Thoracic aorta (tissue), 2 donors: ENCODE data around the gene BTN2A1. TPM values are rescaled to one million over a fixed set of nuclear protein-coding genes. Genes with fewer than 3 reads are reported as not detected.
A peak's percentile ranks its signal among the peaks of the same experiment; 100 is the strongest.

Source experiments
- ATAC-seq: fragments of 150-250 bp; one replicate; pipeline ENCODE4 v1.8.0; 2017; ENCODE audit warnings: low read depth; ENCODE audit not compliant: insufficient number of reproducible peaks, low FRiP score
- DNase-seq: peaks from one replicate; pipeline ENCODE4 v3.0.0-alpha.2; 2020; ENCODE audit warnings: low spot score
- H3K27ac ChIP-seq, 2 donors: fragments of 200-600 bp; sonication (generic); 1 replicate in 1 of 2; 2 replicates in 1 of 2; pipeline ENCODE4 v1.5.1; 2016; ENCODE audit warnings: mild to moderate bottlenecking in 2 of 2, moderate library complexity in 2 of 2
- H3K27me3 ChIP-seq: fragments of 200-600 bp; sonication (generic); replicated peaks from 2 replicates; pipeline ENCODE4 v1.6.0; 2016; ENCODE audit warnings: mild to moderate bottlenecking; ENCODE audit not compliant: insufficient read depth
- H3K36me3 ChIP-seq: fragments of 200-600 bp; sonication (generic); one replicate; pipeline ENCODE4 v1.5.1; 2016
- H3K4me1 ChIP-seq, 2 donors: fragments of 200-600 bp; sonication (generic); 1 replicate in 1 of 2; 2 replicates in 1 of 2; pipeline versions ENCODE4 v1.5.1 to v1.6.0; 2016; ENCODE audit warnings: low read depth in 2 of 2, mild to moderate bottlenecking in 1 of 2; ENCODE audit not compliant: control insufficient read depth in 1 of 2
- H3K4me3 ChIP-seq: fragments of 200-600 bp; sonication (generic); 2 replicates; pipeline ENCODE4 v1.5.1; 2016; ENCODE audit warnings: mild to moderate bottlenecking
- H3K9me3 ChIP-seq: fragments of 200-600 bp; sonication (generic); 2 replicates; pipeline ENCODE4 v1.5.1; 2016
- total RNA-seq, 2 donors: library from RNA; depleted of rRNA; stranded (reverse); fragments of >200 nt; gene quantifications; one replicate each; pipeline versions ENCODE4 v1.1.0 to v1.2.3, GENCODE V29; 2016
- TF ChIP-seq, protein P1 (sequence below): fragments of 200-600 bp; sonication (generic); IDR thresholded peaks from one replicate; pipeline ENCODE4 v1.5.1; 2019; ENCODE audit warnings: antibody characterized with exemption

BTN2A1 gene
- total RNA-seq, 2 donors from 2014 or later, result 22.9 to 24.5 TPM

DNA sequence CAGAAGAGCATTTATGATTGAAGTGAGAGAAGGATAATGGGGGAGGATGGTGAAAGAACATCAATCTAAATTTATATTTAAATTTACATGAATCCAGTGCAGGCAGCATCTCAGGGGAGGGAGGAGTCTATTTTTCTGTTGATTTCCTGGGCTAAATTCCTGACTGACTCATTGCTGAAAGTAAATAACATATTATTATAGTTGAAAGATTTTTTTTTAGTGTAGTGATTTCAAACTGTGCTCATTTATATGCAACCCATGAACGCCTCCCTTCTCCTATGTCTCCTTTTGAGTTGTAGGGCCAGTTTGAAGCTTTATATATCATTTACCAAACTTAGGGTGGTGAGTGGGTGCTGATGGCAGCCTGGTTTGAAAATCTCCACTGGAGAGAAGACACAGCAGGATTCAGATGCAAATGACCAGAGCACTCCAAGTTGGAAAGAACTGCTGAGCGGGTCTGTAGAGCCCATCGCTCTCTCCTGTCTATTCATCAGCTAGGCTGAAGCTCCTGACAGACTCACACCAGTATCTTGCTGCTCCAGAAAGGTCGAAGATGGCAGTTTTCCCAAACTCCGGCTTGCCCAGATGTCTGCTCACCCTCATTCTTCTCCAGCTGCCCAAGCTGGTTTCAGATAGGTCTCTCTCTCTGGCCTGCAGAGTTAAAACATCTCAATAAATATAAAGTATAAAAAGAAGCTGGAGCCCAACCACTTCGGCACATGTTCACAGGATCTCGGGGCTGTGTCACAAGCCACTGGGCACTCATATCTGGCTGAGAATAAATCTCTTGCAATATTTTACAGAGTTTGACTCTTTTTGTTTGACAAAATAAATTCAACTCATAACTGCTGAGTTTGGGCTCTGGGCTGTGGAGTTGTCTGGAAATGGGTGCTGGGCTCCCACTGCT is 18.3 kb downstream of the BTN2A1 start:
- Histone ChIP-seq H3K4me1 (peaks cover 22 to 28% of the 10 kb centered on the region in 2 donors), H3K27me3 (no peaks in the 10 kb centered on the region), H3K4me3 (no peak overlapping the region), H3K27ac (peak overlapping the region in 1 of 2 donors; percentile 14), H3K36me3 (no peaks in the 10 kb centered on the region), H3K9me3 (no peaks in the 10 kb centered on the region)
- DNase-seq, result no peak
- ATAC-seq, result no peak
- TF ChIP-seq, protein P1, sequence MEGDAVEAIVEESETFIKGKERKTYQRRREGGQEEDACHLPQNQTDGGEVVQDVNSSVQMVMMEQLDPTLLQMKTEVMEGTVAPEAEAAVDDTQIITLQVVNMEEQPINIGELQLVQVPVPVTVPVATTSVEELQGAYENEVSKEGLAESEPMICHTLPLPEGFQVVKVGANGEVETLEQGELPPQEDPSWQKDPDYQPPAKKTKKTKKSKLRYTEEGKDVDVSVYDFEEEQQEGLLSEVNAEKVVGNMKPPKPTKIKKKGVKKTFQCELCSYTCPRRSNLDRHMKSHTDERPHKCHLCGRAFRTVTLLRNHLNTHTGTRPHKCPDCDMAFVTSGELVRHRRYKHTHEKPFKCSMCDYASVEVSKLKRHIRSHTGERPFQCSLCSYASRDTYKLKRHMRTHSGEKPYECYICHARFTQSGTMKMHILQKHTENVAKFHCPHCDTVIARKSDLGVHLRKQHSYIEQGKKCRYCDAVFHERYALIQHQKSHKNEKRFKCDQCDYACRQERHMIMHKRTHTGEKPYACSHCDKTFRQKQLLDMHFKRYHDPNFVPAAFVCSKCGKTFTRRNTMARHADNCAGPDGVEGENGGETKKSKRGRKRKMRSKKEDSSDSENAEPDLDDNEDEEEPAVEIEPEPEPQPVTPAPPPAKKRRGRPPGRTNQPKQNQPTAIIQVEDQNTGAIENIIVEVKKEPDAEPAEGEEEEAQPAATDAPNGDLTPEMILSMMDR, result no peak

DNA sequence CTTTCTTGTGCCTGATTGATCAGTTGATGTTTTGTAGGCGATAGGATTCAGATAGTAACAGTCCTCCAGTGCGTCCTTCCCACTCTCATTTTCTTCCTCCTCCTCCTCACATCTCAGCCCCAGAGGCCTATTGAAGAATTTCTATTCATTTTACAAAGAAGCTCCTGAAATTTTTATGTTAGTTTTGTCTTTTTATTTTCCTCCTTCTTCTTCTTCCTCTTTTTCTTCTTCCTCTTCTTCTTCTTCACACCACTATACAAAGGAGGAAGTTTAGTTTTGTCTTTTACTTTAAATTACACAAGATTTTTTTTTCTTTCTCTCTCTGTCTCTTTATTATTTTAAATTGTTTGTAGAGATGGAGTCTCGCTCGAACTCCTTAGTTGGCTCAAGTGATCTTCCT is 19.1 kb downstream of the BTN2A1 start:
- H3K4me3 ChIP-seq, result no peak overlapping the region
- ATAC-seq (no peak), DNase-seq (no peak)
- TF ChIP-seq, protein P1, result no peak
- peak overlapping the region in 1 of 2 donors; percentile 14 for H3K27ac ChIP-seq
- H3K36me3 ChIP-seq, result no peaks in the 10 kb centered on the region
- no peaks in the 10 kb centered on the region for H3K27me3 ChIP-seq
- peaks cover 22 to 28% of the 10 kb centered on the region in 2 donors for H3K4me1 ChIP-seq
- H3K9me3 ChIP-seq, result no peaks in the 10 kb centered on the region

DNA sequence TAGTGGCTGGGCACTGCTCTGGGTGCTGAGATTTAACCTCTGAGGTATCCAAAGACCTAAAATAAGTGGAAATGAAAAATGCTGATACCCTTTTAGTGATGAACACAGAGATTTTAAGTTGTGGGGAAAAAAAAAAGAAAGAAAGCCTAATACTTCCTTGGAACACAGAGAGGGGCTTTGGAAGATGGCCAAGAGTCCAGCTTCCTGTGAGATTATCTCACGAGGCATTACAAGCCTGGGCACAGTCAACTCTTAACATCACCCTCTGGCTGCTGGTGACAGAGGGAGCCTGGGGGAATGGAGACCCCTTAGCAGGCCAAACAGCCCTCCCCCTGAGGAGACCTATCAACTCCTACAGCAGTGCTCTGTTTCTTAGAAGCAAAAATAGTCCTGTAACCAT is 19.7 kb downstream of the BTN2A1 start:
- Histone ChIP-seq H3K4me1 (peaks cover 22 to 28% of the 10 kb centered on the region in 2 donors), H3K27me3 (no peaks in the 10 kb centered on the region), H3K27ac (peak overlapping the region in 1 of 2 donors; percentile 9), H3K4me3 (no peak overlapping the region), H3K9me3 (no peaks in the 10 kb centered on the region), H3K36me3 (no peaks in the 10 kb centered on the region)
- DNase-seq (no peak), ATAC-seq (no peak)
- TF ChIP-seq, protein P1, result no peak

DNA sequence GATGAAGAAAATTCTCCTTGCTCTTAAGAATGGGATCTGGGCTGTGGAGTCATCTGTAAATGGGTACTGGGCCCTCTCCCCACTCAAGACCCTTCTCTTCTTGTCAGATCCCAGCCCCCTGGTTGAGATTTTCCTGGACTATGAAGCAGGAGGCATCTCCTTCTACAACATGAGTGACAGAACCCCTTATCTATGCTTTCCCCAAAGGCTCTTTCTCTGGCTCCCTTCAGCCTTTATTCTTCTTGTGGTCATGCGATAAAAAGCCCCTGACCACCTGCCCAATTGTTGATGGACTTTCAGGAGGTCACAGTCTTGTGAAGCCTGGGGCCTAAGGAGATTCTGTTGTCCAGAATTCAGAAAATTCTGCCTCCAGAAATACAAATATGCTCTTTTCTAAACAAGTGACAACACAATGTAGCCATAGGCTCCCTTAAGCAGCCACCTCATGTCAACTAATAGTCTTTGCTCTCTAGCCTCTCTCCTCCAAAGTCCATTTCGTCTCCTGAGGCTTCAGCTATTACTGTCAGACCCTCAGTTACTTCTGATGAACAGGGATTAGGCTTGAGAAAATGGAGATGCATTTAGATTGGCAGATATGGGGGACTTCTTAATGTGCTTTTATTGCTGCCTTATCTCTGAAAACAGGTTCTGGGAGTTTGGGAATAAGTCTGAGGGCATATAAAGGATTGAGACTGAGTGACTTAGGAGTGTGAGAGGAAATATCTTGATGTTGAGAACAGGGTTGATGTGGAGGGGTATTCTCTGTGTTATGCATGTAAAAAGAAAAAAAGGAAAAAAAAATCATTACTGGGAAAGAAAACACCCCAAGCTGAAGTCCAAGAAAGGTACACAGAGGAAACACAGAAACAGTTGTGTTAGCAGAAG is 20.6 kb downstream of the BTN2A1 start:
- DNase-seq (no peak), ATAC-seq (no peak)
- peak overlapping the region in 1 of 2 donors; percentile 9 for H3K27ac ChIP-seq
- H3K4me3 ChIP-seq, result no peak overlapping the region
- H3K4me1 ChIP-seq, result peaks cover 18 to 22% of the 10 kb centered on the region in 2 donors
- TF ChIP-seq, protein P1, result no peak
- H3K36me3 ChIP-seq, result no peaks in the 10 kb centered on the region
- no peaks in the 10 kb centered on the region for H3K9me3 ChIP-seq
- no peaks in the 10 kb centered on the region for H3K27me3 ChIP-seq

DNA sequence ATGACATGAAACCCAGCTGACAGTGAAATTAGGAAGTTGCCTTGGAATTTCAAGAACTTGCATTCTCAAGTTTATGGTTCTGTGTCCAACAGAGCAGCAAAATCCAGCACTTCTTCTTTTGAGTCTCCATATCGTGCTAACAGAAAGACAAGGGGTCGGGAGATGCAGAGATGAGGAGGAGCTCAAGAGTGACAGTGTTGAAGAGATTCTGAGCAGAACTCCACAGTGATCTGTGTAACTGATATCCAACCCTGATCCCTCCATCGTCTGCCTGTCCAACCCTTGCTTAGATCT is 21.2 kb downstream of the BTN2A1 start:
- Histone ChIP-seq H3K4me1 (peaks cover 17 to 21% of the 10 kb centered on the region in 2 donors), H3K4me3 (no peak overlapping the region), H3K36me3 (no peaks in the 10 kb centered on the region), H3K27ac (no peak overlapping the region), H3K27me3 (no peaks in the 10 kb centered on the region), H3K9me3 (no peaks in the 10 kb centered on the region)
- ATAC-seq, result no peak
- no peak for DNase-seq
- TF ChIP-seq, protein P1, result no peak
